Osteoblast (primary cell): ENCODE measurements around the gene C1orf52. TPM values are rescaled to one million over a fixed set of nuclear protein-coding genes. Genes with fewer than 3 reads are reported as not detected.

Experiments used
- DNase-seq: peaks from one replicate; pipeline ENCODE4 v3.0.0; 2011; ENCODE audit warnings: low spot score, mixed read lengths; ENCODE audit not compliant: insufficient read length; ENCODE audit errors: missing footprints
- H2AFZ ChIP-seq: 2 replicates; pipeline ENCODE4 v1.6.0; 2011; ENCODE audit warnings: mild to moderate bottlenecking, low read length
- H3K27ac ChIP-seq: 2 replicates; pipeline ENCODE4 v1.5.1; 2011; ENCODE audit warnings: mild to moderate bottlenecking, low read depth, low read length, moderate library complexity
- H3K27me3 ChIP-seq: 2 replicates; pipeline ENCODE4 v1.6.0; 2012; ENCODE audit warnings: mild to moderate bottlenecking, control low read depth, inconsistent platforms, low read length, moderate library complexity; ENCODE audit not compliant: insufficient read depth
- H3K36me3 ChIP-seq: 2 replicates; pipeline ENCODE4 v1.5.1; 2011; ENCODE audit warnings: mild to moderate bottlenecking, low read length, control low read depth, moderate library complexity; ENCODE audit not compliant: insufficient read depth
- H3K4me1 ChIP-seq: 2 replicates; pipeline ENCODE4 v1.5.1; 2011; ENCODE audit warnings: mild to moderate bottlenecking, low read length, control low read depth, moderate library complexity; ENCODE audit not compliant: insufficient read depth
- H3K4me2 ChIP-seq: 2 replicates; pipeline ENCODE4 v1.6.0; 2011; ENCODE audit warnings: mild to moderate bottlenecking, low read length; ENCODE audit not compliant: insufficient read depth
- H3K4me3 ChIP-seq: fragments of 200-600 bp; sonication (generic); 3 replicates; pipeline ENCODE4 v1.5.1; 2012; ENCODE audit warnings: mild to moderate bottlenecking, low read length, inconsistent platforms; ENCODE audit not compliant: insufficient read depth
- H3K79me2 ChIP-seq: 2 replicates; pipeline ENCODE4 v1.6.0; 2012; ENCODE audit warnings: mild to moderate bottlenecking, low read length, control low read depth, inconsistent platforms; ENCODE audit not compliant: insufficient read depth
- H3K9me3 ChIP-seq: 2 replicates; pipeline ENCODE4 v1.5.1; 2011; ENCODE audit warnings: low read depth, low read length, control low read depth
- H4K20me1 ChIP-seq: 2 replicates; pipeline ENCODE4 v1.6.0; 2012; ENCODE audit warnings: mild to moderate bottlenecking, low read length, control low read depth; ENCODE audit not compliant: insufficient read depth
- CTCF ChIP-seq: IDR thresholded peaks from 2 replicates; pipeline ENCODE4 v1.5.1; 2011; ENCODE audit warnings: mild to moderate bottlenecking, low read depth, low read length, moderate library complexity; ENCODE audit errors: extremely low read depth
- total RNA-seq: library from RNA; depleted of rRNA; stranded (reverse); fragments of >200 nt; gene quantifications from 2 replicates; pipeline ENCODE4 v1.2.3, GENCODE V29; 2012

C1orf52 gene
- total RNA-seq, 1 donor = 13.0 TPM

- H3K4me3 ChIP-seq = no peak overlapping the region
- no peak for TF ChIP-seq CTCF
- peak overlapping the region; percentile 42 for H3K4me2 ChIP-seq
- no peaks in the 10 kb centered on the region for H4K20me1 ChIP-seq
- no peaks in the 10 kb centered on the region for H3K79me2 ChIP-seq
- peak; percentile 19 for DNase-seq
- H3K4me1 ChIP-seq = peaks cover 36% of the 10 kb centered on the region
- H3K36me3 ChIP-seq = no peaks in the 10 kb centered on the region
- peak overlapping the region; percentile 37 for H2AFZ ChIP-seq
- peak overlapping the region; percentile 38 for H3K27ac ChIP-seq
- H3K9me3 ChIP-seq = no peaks in the 10 kb centered on the region
- no peaks in the 10 kb centered on the region for H3K27me3 ChIP-seq
These were observed 15.0 kb downstream of the C1orf52 start for GRCh38 chr1:85244271-85245061.

GRCh38 chr1:85243372-85243771 is 16.1 kb downstream of the C1orf52 start:
- Histone ChIP-seq H3K4me3 (no peak overlapping the region), H2AFZ (no peak overlapping the region), H3K79me2 (no peaks in the 10 kb centered on the region), H3K27ac (no peak overlapping the region), H3K4me2 (no peak overlapping the region), H4K20me1 (no peaks in the 10 kb centered on the region), H3K36me3 (no peaks in the 10 kb centered on the region), H3K4me1 (peaks cover 36% of the 10 kb centered on the region), H3K27me3 (no peaks in the 10 kb centered on the region), H3K9me3 (no peaks in the 10 kb centered on the region)
- TF ChIP-seq CTCF = no peak
- DNase-seq = peak; percentile 30

GRCh38 chr1:85240643-85241042 is 18.8 kb downstream of the C1orf52 start:
- no peaks in the 10 kb centered on the region for H3K9me3 ChIP-seq
- no peaks in the 10 kb centered on the region for H3K36me3 ChIP-seq
- peaks cover 30% of the 10 kb centered on the region for H3K4me1 ChIP-seq
- H3K4me3 ChIP-seq = no peak overlapping the region
- H3K79me2 ChIP-seq = no peaks in the 10 kb centered on the region
- no peak overlapping the region for H3K4me2 ChIP-seq
- H3K27me3 ChIP-seq = peaks cover 3% of the 10 kb centered on the region
- TF ChIP-seq CTCF = no peak
- H4K20me1 ChIP-seq = no peaks in the 10 kb centered on the region
- peak overlapping the region; percentile 30 for H2AFZ ChIP-seq
- peak; percentile 17 for DNase-seq
- no peak overlapping the region for H3K27ac ChIP-seq

GRCh38 chr1:85240174-85240601 is 19.3 kb downstream of the C1orf52 start:
- H3K27ac ChIP-seq = no peak overlapping the region
- no peak overlapping the region for H2AFZ ChIP-seq
- no peaks in the 10 kb centered on the region for H4K20me1 ChIP-seq
- H3K4me2 ChIP-seq = no peak overlapping the region
- peak; percentile 78 for DNase-seq
- peaks cover 3% of the 10 kb centered on the region for H3K27me3 ChIP-seq
- peak; percentile 17 for TF ChIP-seq CTCF
- H3K9me3 ChIP-seq = no peaks in the 10 kb centered on the region
- H3K36me3 ChIP-seq = no peaks in the 10 kb centered on the region
- H3K79me2 ChIP-seq = no peaks in the 10 kb centered on the region
- no peak overlapping the region for H3K4me3 ChIP-seq
- H3K4me1 ChIP-seq = peaks cover 26% of the 10 kb centered on the region
